Measurements from ENCODE around the gene GIMAP1.

Gene GIMAP1

DNA sequence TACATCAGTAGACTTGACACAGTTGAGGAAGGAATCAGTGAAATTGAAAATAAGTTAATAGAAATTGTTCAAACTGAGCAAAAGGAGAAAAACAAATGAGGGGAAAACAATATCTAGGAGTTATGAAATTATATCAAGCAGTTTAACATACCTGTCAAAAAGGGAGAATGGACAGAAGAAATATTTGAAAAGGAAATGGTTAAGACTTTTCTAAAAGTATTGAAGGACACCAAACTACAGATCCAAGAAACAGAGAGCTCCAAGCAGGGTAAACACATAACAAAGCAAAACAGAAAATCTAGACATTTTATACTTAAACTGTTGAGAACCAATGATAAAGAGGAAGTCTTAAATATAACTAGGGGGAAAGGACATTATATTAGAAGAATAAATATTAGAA lies 12.2 kb downstream of the GIMAP1 start:
- H3K9me3 Mint-ChIP-seq, result peaks cover 51% of the 10 kb centered on the region
- TF ChIP-seq, protein P1, sequence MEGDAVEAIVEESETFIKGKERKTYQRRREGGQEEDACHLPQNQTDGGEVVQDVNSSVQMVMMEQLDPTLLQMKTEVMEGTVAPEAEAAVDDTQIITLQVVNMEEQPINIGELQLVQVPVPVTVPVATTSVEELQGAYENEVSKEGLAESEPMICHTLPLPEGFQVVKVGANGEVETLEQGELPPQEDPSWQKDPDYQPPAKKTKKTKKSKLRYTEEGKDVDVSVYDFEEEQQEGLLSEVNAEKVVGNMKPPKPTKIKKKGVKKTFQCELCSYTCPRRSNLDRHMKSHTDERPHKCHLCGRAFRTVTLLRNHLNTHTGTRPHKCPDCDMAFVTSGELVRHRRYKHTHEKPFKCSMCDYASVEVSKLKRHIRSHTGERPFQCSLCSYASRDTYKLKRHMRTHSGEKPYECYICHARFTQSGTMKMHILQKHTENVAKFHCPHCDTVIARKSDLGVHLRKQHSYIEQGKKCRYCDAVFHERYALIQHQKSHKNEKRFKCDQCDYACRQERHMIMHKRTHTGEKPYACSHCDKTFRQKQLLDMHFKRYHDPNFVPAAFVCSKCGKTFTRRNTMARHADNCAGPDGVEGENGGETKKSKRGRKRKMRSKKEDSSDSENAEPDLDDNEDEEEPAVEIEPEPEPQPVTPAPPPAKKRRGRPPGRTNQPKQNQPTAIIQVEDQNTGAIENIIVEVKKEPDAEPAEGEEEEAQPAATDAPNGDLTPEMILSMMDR (IDR thresholded peaks at IDR 0.05), result no peak
- no peaks in the 10 kb centered on the region for H3K4me1 Mint-ChIP-seq
- no peak overlapping the region for H3K27ac Mint-ChIP-seq
- DNase-seq, result no peak
- no peak overlapping the region for H3K4me3 Mint-ChIP-seq
- H3K27me3 Mint-ChIP-seq (ENCODE audit: low read depth, poor library complexity), result no peaks in the 10 kb centered on the region
- H3K36me3 Mint-ChIP-seq (ENCODE audit: low read depth), result peaks cover 3% of the 10 kb centered on the region

DNA sequence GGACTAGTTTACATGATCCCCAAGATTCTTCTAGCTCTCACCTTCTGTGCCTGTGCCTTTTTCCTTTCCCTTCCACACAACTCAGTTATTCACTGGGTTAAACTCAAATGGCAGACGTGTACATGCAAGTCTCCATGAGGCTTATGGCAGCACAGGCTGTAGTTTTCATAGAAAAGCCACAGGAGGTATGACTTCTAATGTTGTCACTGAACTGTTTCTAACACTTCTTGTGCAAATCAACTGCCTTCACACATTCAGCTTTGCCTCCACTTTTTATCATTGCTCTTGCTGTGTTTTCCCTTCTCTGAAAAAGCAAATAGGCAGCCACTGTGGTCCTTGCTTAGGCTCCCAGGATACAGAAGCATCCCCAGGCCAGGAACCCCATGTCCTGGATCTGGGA lies 15.5 kb downstream of the GIMAP1 start:
- Mint-ChIP-seq H3K4me3 (no peak overlapping the region), H3K9me3 (peaks cover 50% of the 10 kb centered on the region), H3K4me1 (peaks cover 24% of the 10 kb centered on the region), H3K36me3 (ENCODE audit: low read depth) (peaks cover 3% of the 10 kb centered on the region), H3K27ac (no peak overlapping the region), H3K27me3 (ENCODE audit: low read depth, poor library complexity) (peaks cover 4% of the 10 kb centered on the region)
- no peak for DNase-seq
- TF ChIP-seq, protein P1 (IDR thresholded peaks at IDR 0.05), result no peak

DNA sequence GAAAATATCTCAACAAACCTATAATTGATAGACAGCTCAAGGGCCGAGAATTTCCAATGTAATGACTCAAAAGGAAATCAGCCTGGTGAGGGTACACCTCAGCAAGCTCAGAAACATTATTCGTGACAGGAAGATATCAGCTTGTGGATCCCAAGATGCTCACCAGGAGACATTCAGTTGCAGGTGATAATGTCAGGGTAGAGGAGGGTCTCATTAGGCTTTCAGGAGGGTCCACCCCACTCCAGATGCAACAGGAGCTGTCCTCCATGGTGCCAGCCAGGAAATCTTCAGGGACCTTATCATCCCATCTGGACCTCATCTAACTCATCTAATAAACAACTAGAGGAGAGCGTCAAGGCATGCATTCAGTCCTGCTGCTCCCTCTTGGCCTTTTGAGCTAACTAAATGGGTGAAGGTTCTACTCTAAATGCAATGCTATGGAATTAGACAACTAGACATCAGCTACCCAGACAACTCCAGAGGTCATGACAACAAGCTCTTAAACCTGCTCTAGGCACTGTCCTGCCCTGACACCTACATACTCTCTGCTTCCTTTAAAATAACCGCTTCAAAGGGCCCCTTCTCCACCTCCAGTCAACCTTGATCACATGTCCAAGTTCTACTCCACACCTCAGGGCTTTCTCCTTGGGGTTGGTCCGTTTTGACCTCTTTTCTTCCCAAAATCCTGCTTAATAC lies 16.5 kb downstream of the GIMAP1 start:
- no peak overlapping the region for H3K27ac Mint-ChIP-seq
- H3K36me3 Mint-ChIP-seq (ENCODE audit: low read depth), result peaks cover 3% of the 10 kb centered on the region
- H3K4me1 Mint-ChIP-seq, result peaks cover 29% of the 10 kb centered on the region
- H3K4me3 Mint-ChIP-seq, result no peak overlapping the region
- no peak for DNase-seq
- H3K9me3 Mint-ChIP-seq, result peaks cover 40% of the 10 kb centered on the region
- peaks cover 6% of the 10 kb centered on the region for H3K27me3 Mint-ChIP-seq (ENCODE audit: low read depth, poor library complexity)
- TF ChIP-seq, protein P1 (IDR thresholded peaks at IDR 0.05), result no peak

DNA sequence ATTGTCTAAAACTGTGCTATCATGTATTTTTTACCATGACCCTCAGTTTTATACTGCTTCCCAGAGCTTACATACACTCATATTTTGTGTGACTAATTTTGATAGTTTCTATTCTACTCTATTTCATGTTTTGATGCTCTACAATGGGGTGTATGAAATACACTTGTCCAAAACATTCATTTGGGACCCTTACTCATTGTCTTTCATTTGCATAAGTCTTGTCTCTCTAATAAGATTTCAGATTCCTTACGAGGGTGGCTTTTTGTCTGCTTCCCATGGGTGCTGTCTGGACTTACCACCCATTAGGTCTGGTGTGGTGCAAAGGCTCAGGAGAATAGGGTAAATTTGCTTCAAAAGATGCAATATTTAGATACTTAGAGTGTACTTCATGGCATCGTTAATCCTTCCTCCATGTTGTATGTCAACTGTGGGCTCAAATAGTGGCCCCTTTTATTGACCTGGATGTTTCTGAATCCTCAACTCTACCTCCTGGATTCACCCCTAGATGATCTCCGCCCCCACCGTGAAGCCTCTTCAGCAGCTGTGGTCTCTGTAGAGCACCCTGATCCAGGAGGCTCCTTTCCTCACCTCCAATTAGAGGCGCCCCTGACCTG lies 17.2 kb downstream of the GIMAP1 start:
- Mint-ChIP-seq H3K9me3 (peaks cover 33% of the 10 kb centered on the region), H3K4me3 (no peak overlapping the region), H3K36me3 (ENCODE audit: low read depth) (peaks cover 3% of the 10 kb centered on the region), H3K4me1 (peaks cover 29% of the 10 kb centered on the region), H3K27ac (no peak overlapping the region), H3K27me3 (ENCODE audit: low read depth, poor library complexity) (peaks cover 6% of the 10 kb centered on the region)
- TF ChIP-seq, protein P1 (IDR thresholded peaks at IDR 0.05), result no peak
- DNase-seq, result no peak

DNA sequence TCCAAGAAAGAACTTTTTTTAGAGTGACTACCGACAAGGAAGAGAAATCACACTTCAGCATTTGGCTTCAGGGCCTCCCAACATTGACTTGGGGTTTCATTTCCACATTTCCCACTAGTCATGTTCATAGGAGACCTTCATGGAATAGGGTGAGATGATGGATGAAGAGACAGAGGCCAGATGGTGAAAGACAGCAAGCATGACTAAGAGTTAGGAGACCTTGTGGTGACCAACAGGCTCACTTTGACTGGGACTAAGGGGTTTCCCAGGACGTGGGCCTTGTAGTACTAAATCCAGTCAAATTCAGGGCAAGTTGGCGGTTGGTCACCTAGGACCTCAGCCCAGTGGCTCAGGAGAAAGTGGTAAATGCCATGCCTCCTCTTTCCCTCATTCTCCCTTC lies 17.8 kb downstream of the GIMAP1 start:
- Mint-ChIP-seq H3K27me3 (ENCODE audit: low read depth, poor library complexity) (peaks cover 6% of the 10 kb centered on the region), H3K4me1 (peaks cover 29% of the 10 kb centered on the region), H3K36me3 (ENCODE audit: low read depth) (no peaks in the 10 kb centered on the region), H3K27ac (no peak overlapping the region), H3K4me3 (no peak overlapping the region), H3K9me3 (peaks cover 28% of the 10 kb centered on the region)
- TF ChIP-seq, protein P1 (IDR thresholded peaks at IDR 0.05), result no peak
- no peak for DNase-seq

Measured in nephron progenitor cell (in vitro differentiated cells).